ENCODE data around the gene TES. TPM values are rescaled to one million over a fixed set of nuclear protein-coding genes. Genes with fewer than 3 reads are reported as not detected.
"Not testable (repeated sequence)": the region's sequence is repeated elsewhere in the genome, so short reads cannot be mapped to it uniquely, and the experiment has no call there.

The TES gene
- total and polyA plus RNA-seq, 5 experiments from 2014 or later = 119 to 185 (median 177) TPM

DNA sequence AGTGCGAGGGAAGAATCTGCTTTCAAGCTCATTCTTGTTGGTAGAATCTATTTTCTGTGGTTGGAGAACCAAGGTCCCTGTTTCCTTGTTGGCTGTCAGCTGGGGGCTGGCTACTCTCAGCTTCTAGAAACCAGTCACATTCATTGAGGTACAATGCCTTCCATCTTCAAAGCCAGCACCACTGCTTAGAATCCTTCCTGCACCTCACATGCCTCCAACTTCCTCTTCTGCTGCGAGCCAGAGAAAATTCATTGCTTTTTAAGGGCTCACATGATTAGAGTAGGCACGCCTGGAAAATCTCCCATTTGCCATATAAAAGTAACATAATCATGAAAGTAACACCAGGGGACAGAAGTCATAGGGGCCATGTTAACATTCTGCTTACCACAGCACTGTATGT is 28.7 kb downstream of the TES start:
- Mint-ChIP-seq H3K36me3 (peaks cover 0 to 62% (median 16%) of the 10 kb centered on the region in 3 donors), H3K4me1 (peaks cover 20 to 78% (median 55%) of the 10 kb centered on the region in 4 donors)

DNA sequence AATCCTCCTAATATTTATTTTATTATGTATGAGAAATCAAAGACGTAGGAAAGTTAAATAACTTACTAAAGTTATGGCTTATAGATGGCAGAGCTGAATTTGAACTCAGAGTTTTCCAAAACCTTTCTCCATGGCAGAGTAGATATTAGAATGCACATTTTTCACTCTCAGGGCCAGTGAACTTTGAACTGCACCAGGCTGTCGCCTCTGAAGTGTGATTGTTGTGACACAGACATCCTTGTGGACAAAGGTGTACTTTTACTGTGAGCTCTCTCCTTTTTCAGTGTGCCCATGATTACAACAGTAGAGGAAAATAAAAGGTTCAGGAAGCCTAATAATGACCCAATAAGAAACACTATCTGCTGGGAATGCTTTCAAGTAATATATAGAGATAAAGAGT is 29.1 kb downstream of the TES start:
- ATAC-seq = no peak
- Mint-ChIP-seq H3K4me1 (peaks cover 20 to 75% (median 52%) of the 10 kb centered on the region in 4 donors), H3K9me3 (peaks cover 0 to 4% (median 0%) of the 10 kb centered on the region in 9 donors), H3K27ac (peak overlapping the region in 4 of 10 donors; percentile 29 to 69 (median 48)), H3K27me3 (no peaks in the 10 kb centered on the region), H3K4me3 (no peak overlapping the region), H3K36me3 (peaks cover 0 to 66% (median 20%) of the 10 kb centered on the region in 3 donors)
- POLR2A ChIA-PET = interaction anchor here (3.1 kb wide), 1 partner anchor 29 kb away, joined by 12 read pairs; the partner anchor contains the start of gene TES
- no peak for DNase-seq

More for the DNA sequence above, 28.7 kb downstream of the TES start:
- peaks cover 0 to 3% (median 0%) of the 10 kb centered on the region in 9 donors for H3K9me3 Mint-ChIP-seq
- peak overlapping the region in 1 of 10 donors; percentile 12 for H3K4me3 Mint-ChIP-seq
- POLR2A ChIA-PET = interaction anchor here (3.1 kb wide), 1 partner anchor 28 kb away, joined by 12 read pairs; the partner anchor contains the start of gene TES
- ATAC-seq (no peak), DNase-seq (no peak)
- no peaks in the 10 kb centered on the region for H3K27me3 Mint-ChIP-seq
- peak overlapping the region in 8 of 10 donors; percentile 7 to 69 (median 46) for H3K27ac Mint-ChIP-seq

DNA sequence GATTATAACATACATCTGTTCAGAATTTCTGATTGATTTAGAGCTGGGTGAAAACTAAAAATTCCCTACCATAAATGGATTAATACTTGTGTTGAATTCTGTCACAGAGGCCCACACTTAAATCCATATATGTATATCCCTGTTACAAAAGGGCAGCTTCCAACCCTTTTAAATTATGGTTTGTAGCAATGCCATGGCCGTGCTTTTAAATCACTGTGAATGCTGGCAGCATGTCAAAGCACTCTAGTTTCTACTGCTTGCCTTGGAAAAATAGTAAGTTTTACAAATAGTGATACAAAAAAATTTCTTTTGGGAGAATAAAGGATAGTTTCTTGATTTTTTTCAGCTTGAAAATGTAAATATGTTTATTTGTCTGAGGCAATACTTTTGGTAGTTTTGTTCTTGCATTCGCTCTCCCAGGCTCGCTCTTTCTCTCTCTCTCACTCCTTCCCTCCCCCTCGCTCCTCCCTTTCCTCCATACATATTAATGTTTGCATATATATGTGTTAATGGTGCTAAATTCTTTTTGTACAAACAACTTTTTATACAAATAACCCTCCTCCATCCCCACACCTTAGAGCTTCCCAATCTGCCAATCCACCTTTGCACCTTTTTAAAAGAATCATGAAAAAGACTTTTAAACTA is 29.8 kb downstream of the TES start:
- peaks cover 21 to 69% (median 52%) of the 10 kb centered on the region in 4 donors for H3K4me1 Mint-ChIP-seq
- no peak for ATAC-seq
- peak overlapping the region in 8 of 10 donors; percentile 8 to 86 (median 56) for H3K27ac Mint-ChIP-seq
- DNase-seq = no peak
- H3K4me3 Mint-ChIP-seq = no peak overlapping the region
- no peaks in the 10 kb centered on the region for H3K27me3 Mint-ChIP-seq
- H3K36me3 Mint-ChIP-seq = peaks cover 2 to 71% (median 27%) of the 10 kb centered on the region in 3 donors
- POLR2A ChIA-PET = interaction anchor here (3.1 kb wide), 1 partner anchor 29 kb away, joined by 12 read pairs; the partner anchor contains the start of gene TES
- peaks cover 0 to 6% (median under 1%) of the 10 kb centered on the region in 9 donors for H3K9me3 Mint-ChIP-seq

DNA sequence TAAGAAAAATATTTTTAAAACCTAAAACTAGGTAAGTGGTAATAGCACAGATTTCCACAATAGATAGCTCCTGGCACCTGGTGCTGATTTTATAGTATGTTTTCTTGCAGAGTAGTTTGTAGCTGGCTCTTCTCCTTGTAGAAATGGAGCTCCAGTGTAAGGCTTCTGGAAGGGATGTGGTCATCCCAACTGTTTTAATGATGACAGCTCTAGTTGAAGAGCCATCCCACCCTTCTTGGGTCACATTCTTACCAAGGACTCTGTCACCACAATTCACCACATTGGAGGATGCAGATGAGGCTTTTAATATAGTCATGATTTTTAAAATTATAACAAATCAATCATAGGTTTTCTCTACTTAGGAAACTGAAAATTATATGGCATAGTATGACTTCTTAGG is 31.0 kb downstream of the TES start:
- Mint-ChIP-seq H3K27me3 (no peaks in the 10 kb centered on the region), H3K9me3 (peaks cover 0 to 10% (median 3%) of the 10 kb centered on the region in 9 donors)
- POLR2A ChIA-PET = interaction anchor here (3.1 kb wide), 1 partner anchor 30 kb away, joined by 12 read pairs; the partner anchor contains the start of gene TES

DNA sequence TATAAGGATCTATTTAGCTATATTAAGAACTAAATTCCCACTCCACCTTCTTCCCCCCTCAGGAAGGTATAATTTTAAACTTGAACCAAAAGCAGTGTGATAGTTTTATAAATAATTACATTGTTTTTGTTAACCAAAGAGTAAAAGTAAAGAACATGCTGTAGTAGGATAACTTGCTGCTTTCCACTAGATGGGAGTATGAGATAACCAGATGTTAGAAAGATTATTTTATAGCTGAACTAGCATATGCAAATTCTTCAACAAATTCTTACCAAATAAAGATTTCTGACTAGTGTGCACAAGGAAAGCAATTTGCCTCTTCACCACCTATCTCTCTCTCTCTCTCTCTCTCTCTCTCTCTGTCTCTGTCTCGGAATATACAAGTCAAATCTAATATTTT is 31.8 kb downstream of the TES start:
- Mint-ChIP-seq H3K4me3 (no peak overlapping the region), H3K27ac (peak overlapping the region in 2 of 10 donors; percentile 6 to 34), H3K36me3 (peaks cover 12 to 76% (median 31%) of the 10 kb centered on the region in 3 donors), H3K27me3 (no peaks in the 10 kb centered on the region), H3K9me3 (peaks cover 0 to 10% (median 3%) of the 10 kb centered on the region in 9 donors), H3K4me1 (peaks cover 30 to 72% (median 62%) of the 10 kb centered on the region in 4 donors)
- ATAC-seq = no peak
- POLR2A ChIA-PET = no interaction called here
- DNase-seq = no peak

More for the DNA sequence above, 31.0 kb downstream of the TES start:
- Mint-ChIP-seq H3K36me3 (peaks cover 10 to 76% (median 31%) of the 10 kb centered on the region in 3 donors), H3K4me1 (peaks cover 24 to 69% (median 59%) of the 10 kb centered on the region in 4 donors), H3K27ac (peak overlapping the region in 6 of 10 donors; percentile 49 to 89 (median 63)), H3K4me3 (no peak overlapping the region)
- DNase-seq (no peak), ATAC-seq (no peak)

DNA sequence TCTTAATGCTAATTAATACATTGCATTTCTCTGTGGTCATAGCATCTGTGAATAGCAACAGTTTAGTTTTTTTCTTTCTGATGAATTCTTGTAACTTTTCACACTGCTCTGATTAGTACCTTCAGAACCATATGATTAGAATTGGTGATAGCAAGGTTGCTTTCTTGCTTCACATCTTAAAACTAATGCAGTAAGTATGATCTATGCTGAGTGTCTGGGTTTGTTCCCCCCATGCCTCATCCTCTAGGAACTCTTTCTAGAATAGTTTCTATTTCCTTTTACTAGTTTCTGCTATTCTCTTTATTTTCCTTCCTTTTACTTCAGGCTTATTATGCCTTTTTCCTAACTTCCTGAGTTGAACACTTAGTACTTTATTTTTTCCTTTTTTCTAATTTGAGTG is 32.4 kb downstream of the TES start:
- no peak overlapping the region for H3K4me3 Mint-ChIP-seq
- peaks cover 0 to 10% (median 3%) of the 10 kb centered on the region in 9 donors for H3K9me3 Mint-ChIP-seq
- H3K27me3 Mint-ChIP-seq = no peaks in the 10 kb centered on the region
- POLR2A ChIA-PET = no interaction called here
- H3K27ac Mint-ChIP-seq = peak overlapping the region in 6 of 10 donors; percentile 2 to 68 (median 28)
- DNase-seq (no peak), ATAC-seq (no peak)
- H3K4me1 Mint-ChIP-seq = peaks cover 26 to 69% (median 58%) of the 10 kb centered on the region in 4 donors
- peaks cover 12 to 74% (median 31%) of the 10 kb centered on the region in 3 donors for H3K36me3 Mint-ChIP-seq

DNA sequence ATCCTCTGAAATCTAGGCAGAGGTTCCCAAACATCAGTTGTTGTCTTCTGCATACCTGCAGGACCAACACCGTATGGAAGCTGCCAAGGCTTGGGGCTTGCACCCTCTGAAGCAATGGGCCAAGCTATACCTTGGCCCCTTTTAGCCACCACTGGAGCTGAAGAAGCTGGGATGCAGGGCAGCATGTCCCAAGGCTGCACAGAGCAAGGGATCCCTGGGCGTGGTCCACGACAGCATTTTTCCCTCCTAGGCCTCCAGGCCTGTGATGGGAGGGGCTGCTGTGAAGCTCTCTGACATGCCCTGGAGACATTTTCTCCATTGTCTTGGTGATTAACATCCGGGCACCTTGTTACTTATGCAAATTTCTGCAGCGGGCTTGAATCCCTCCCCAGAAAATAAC is 34.5 kb downstream of the TES start:
- POLR2A ChIA-PET = interaction anchor here (0.7 kb wide), 1 partner anchor 11 kb away, joined by 3 read pairs; no protein-coding TSS in a partner anchor
- not testable (repeated sequence) for H3K4me3 Mint-ChIP-seq, H3K27me3 Mint-ChIP-seq, DNase-seq, ATAC-seq
- peak overlapping the region in 2 of 10 donors; percentile 72 to 78 for H3K27ac Mint-ChIP-seq
- peaks cover 12 to 75% (median 37%) of the 10 kb centered on the region in 3 donors for H3K36me3 Mint-ChIP-seq
- H3K4me1 Mint-ChIP-seq = peaks cover 22 to 56% (median 52%) of the 10 kb centered on the region in 4 donors
- peaks cover 0 to 10% (median 3%) of the 10 kb centered on the region in 9 donors for H3K9me3 Mint-ChIP-seq

DNA sequence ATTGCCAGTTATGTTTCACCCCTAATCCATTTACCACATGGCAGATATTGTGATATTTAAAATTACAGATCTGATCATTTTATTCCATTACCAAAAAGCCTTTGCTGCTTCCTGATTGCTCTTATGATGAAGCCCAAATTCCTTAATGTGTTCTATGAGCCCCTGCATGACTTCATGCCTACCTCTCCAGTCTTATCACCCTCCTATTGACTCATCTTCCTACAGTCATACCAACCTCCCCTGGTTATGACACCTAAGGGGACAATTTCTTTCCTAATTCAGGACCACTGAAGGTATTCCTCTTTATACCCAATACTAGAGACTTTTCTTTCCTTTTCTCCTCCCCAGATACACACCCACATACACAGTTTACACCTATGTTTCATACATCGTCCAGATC is 36.0 kb downstream of the TES start:
- ATAC-seq (no peak), DNase-seq (no peak)
- Mint-ChIP-seq H3K27me3 (no peaks in the 10 kb centered on the region), H3K9me3 (peaks cover 0 to 10% (median 3%) of the 10 kb centered on the region in 9 donors), H3K4me1 (peaks cover 23 to 47% (median 46%) of the 10 kb centered on the region in 4 donors), H3K36me3 (peaks cover 12 to 78% (median 40%) of the 10 kb centered on the region in 3 donors), H3K4me3 (no peak overlapping the region), H3K27ac (peak overlapping the region in 9 of 10 donors; percentile 3 to 80 (median 51))
- POLR2A ChIA-PET = no interaction called here

DNA sequence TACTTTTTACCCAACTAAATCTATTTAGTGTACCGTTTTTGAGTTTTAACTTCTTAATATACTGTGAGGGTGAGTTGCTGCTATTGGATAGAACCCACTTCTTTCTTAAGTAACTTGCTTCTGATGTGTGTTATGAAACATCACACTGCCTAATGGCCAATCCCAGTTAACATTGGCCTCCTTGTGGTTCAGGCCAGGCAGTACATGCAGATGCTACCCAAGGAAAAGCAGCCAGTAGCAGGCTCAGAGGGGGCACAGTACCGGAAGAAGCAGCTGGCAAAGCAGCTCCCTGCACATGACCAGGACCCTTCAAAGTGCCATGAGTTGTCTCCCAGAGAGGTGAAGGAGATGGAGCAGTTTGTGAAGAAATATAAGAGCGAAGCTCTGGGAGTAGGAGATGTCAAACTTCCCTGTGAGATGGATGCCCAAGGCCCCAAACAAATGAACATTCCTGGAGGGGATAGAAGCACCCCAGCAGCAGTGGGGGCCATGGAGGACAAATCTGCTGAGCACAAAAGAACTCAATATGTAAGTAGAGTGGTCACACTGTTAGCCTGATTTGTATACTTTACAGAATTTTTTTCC is 39.7 kb downstream of the TES start:
- peak in 1 of 2 donors; percentile 46 for ATAC-seq
- DNase-seq = peak in 2 of 10 donors; percentile 1 to 18

DNA sequence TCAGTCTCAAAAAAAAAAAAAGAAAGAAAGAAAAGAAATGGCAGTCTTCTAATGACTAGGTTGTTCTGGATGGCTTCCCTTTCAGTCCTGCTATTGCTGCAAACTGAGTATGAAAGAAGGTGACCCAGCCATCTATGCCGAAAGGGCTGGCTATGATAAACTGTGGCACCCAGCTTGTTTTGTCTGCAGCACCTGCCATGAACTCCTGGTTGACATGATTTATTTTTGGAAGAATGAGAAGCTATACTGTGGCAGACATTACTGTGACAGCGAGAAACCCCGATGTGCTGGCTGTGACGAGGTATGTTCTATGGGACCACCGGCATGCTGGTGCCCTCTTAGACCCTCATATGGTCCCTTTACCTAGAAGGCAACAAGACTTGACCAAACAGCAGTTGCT is 41.3 kb downstream of the TES start:
- Mint-ChIP-seq H3K4me3 (no peak overlapping the region), H3K27ac (peak overlapping the region in 9 of 10 donors; percentile 25 to 95 (median 63)), H3K36me3 (peaks cover 0 to 85% (median 22%) of the 10 kb centered on the region in 3 donors), H3K27me3 (no peaks in the 10 kb centered on the region), H3K9me3 (no peaks in the 10 kb centered on the region), H3K4me1 (peaks cover 15 to 38% (median 30%) of the 10 kb centered on the region in 4 donors)
- DNase-seq = no peak
- POLR2A ChIA-PET = no interaction called here
- no peak for ATAC-seq

More for the DNA sequence above, 39.7 kb downstream of the TES start:
- H3K9me3 Mint-ChIP-seq = peaks cover 0 to 6% (median 0%) of the 10 kb centered on the region in 9 donors
- peak overlapping the region; percentile 15 to 95 (median 54) for H3K27ac Mint-ChIP-seq
- H3K4me3 Mint-ChIP-seq = no peak overlapping the region
- H3K27me3 Mint-ChIP-seq = no peaks in the 10 kb centered on the region
- peaks cover 11 to 87% (median 30%) of the 10 kb centered on the region in 3 donors for H3K36me3 Mint-ChIP-seq
- POLR2A ChIA-PET = no interaction called here
- peaks cover 25 to 48% (median 43%) of the 10 kb centered on the region in 4 donors for H3K4me1 Mint-ChIP-seq

DNA sequence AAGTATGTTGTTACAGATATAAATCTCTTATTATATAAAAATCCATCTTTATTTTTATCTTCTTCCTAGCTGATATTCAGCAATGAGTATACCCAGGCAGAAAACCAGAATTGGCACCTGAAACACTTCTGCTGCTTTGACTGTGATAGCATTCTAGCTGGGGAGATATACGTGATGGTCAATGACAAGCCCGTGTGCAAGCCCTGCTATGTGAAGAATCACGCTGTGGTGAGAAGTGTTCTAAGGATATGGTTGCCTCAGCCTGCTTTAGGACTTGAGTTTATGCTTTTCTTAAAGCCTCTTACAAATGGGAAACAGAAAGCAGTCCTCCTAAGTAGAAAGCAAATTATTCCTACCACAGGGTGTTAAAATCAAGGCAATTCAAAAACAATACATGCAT is 41.9 kb downstream of the TES start:
- DNase-seq (no peak), ATAC-seq (no peak)
- no peak overlapping the region for H3K4me3 Mint-ChIP-seq
- H3K27me3 Mint-ChIP-seq = no peaks in the 10 kb centered on the region
- peak overlapping the region in 4 of 10 donors; percentile 15 to 63 (median 46) for H3K27ac Mint-ChIP-seq
- no peaks in the 10 kb centered on the region for H3K9me3 Mint-ChIP-seq
- peaks cover 12 to 33% (median 27%) of the 10 kb centered on the region in 4 donors for H3K4me1 Mint-ChIP-seq
- peaks cover 0 to 87% (median 22%) of the 10 kb centered on the region in 3 donors for H3K36me3 Mint-ChIP-seq
- POLR2A ChIA-PET = no interaction called here

DNA sequence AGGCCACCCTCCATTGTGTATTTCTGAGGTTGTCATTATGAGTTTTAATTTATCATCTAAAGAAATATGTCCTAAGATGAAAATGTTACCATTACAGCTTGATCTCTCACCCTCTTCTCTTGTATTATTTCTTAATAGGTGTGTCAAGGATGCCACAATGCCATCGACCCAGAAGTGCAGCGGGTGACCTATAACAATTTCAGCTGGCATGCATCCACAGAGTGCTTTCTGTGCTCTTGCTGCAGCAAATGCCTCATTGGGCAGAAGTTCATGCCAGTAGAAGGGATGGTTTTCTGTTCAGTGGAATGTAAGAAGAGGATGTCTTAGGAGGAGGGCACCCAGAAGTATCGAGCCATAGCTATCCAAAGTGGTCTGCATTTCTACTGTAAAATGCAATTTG is 46.8 kb downstream of the TES start:
- no peak overlapping the region for H3K4me3 Mint-ChIP-seq
- H3K27me3 Mint-ChIP-seq = no peaks in the 10 kb centered on the region
- H3K27ac Mint-ChIP-seq = peak overlapping the region in 6 of 10 donors; percentile 9 to 89 (median 65)
- DNase-seq (no peak), ATAC-seq (no peak)
- POLR2A ChIA-PET = no interaction called here
- H3K9me3 Mint-ChIP-seq = no peaks in the 10 kb centered on the region
- H3K36me3 Mint-ChIP-seq = peaks cover 0 to 66% (median 18%) of the 10 kb centered on the region in 3 donors
- H3K4me1 Mint-ChIP-seq = peaks cover 10 to 25% (median 21%) of the 10 kb centered on the region in 4 donors
